ENCODE results near the gene XKR8.
A peak's percentile ranks its signal among the peaks of the same experiment; 100 is the strongest.

The XKR8 gene

GRCh38 chr1:27931184-27931583 lies 28.6 kb upstream of the XKR8 start:
- H2AK5ac ChIP-seq (ENCODE audit: low read length) = no peak overlapping the region
- no peak overlapping the region for H3K9ac ChIP-seq (ENCODE audit: low read length)
- no peak overlapping the region for H3K23ac ChIP-seq (ENCODE audit: low read length)
- no peak overlapping the region for H2BK5ac ChIP-seq (ENCODE audit: low read length)
- H3K79me2 ChIP-seq (ENCODE audit: control insufficient read depth, insufficient read depth, low read length) = no peaks in the 10 kb centered on the region
- H3K4me2 ChIP-seq (ENCODE audit: low read length) = no peak overlapping the region
- H3K27me3 ChIP-seq (ENCODE audit: insufficient read depth, low read length, poor library complexity) = no peaks in the 10 kb centered on the region
- no peaks in the 10 kb centered on the region for H3K79me1 ChIP-seq (ENCODE audit: low read length)
- H3K18ac ChIP-seq (ENCODE audit: low read length) = no peak overlapping the region
- H2BK120ac ChIP-seq (ENCODE audit: low read depth, low read length) = no peak overlapping the region
- DNase-seq = no peak
- no peak overlapping the region for H3K56ac ChIP-seq (ENCODE audit: low read length)
- H3K4me1 ChIP-seq (ENCODE audit: control insufficient read depth, low read depth, low read length) = peaks cover 5% of the 10 kb centered on the region
- H3K27ac ChIP-seq (ENCODE audit: low read depth, low read length) = no peak overlapping the region
- no CpG with 5 or more reads among the region's 6 CpGs for WGBS (ENCODE audit: extremely low coverage, insufficient coverage, low lambda C conversion rate)
- no peak overlapping the region for H2BK15ac ChIP-seq (replicated peaks; ENCODE audit: low read depth)
- H4K5ac ChIP-seq (ENCODE audit: low read length) = no peak overlapping the region
- no peaks in the 10 kb centered on the region for H3K36me3 ChIP-seq (ENCODE audit: control insufficient read depth, insufficient read depth, low read length)
- no peak overlapping the region for H4K8ac ChIP-seq (ENCODE audit: low read depth, low read length)
- no peak overlapping the region for H3K4me3 ChIP-seq (ENCODE audit: low read length)
- no peak overlapping the region for H3K4ac ChIP-seq (ENCODE audit: low read depth, low read length)

- H3K9ac ChIP-seq (ENCODE audit: low read length) = no peak overlapping the region
- no peak for DNase-seq
- WGBS (ENCODE audit: extremely low coverage, insufficient coverage, low lambda C conversion rate) = no CpG with 5 or more reads among the region's 4 CpGs
- H3K36me3 ChIP-seq (ENCODE audit: control insufficient read depth, insufficient read depth, low read length) = no peaks in the 10 kb centered on the region
- no peak overlapping the region for H2AK5ac ChIP-seq (ENCODE audit: low read length)
- H4K5ac ChIP-seq (ENCODE audit: low read length) = no peak overlapping the region
- no peak overlapping the region for H2BK120ac ChIP-seq (ENCODE audit: low read depth, low read length)
- H3K79me1 ChIP-seq (ENCODE audit: low read length) = no peaks in the 10 kb centered on the region
- H3K79me2 ChIP-seq (ENCODE audit: control insufficient read depth, insufficient read depth, low read length) = no peaks in the 10 kb centered on the region
- no peak overlapping the region for H2BK5ac ChIP-seq (ENCODE audit: low read length)
- no peak overlapping the region for H3K23ac ChIP-seq (ENCODE audit: low read length)
- no peak overlapping the region for H3K4me3 ChIP-seq (ENCODE audit: low read length)
- no peak overlapping the region for H3K18ac ChIP-seq (ENCODE audit: low read length)
- H2BK15ac ChIP-seq (replicated peaks; ENCODE audit: low read depth) = no peak overlapping the region
- no peaks in the 10 kb centered on the region for H3K27me3 ChIP-seq (ENCODE audit: insufficient read depth, low read length, poor library complexity)
- no peak overlapping the region for H3K27ac ChIP-seq (ENCODE audit: low read depth, low read length)
- H3K56ac ChIP-seq (ENCODE audit: low read length) = no peak overlapping the region
- H3K4ac ChIP-seq (ENCODE audit: low read depth, low read length) = no peak overlapping the region
- peaks cover 5% of the 10 kb centered on the region for H3K4me1 ChIP-seq (ENCODE audit: control insufficient read depth, low read depth, low read length)
- no peak overlapping the region for H3K4me2 ChIP-seq (ENCODE audit: low read length)
- no peak overlapping the region for H4K8ac ChIP-seq (ENCODE audit: low read depth, low read length)
Observed at GRCh38 chr1:27931759-27932158, 28.0 kb upstream of the XKR8 start.

GRCh38 chr1:27934818-27935549 lies 24.8 kb upstream of the XKR8 start, which contains the start of gene SMPDL3B:
Gene SMPDL3B (plus strand): TSS chr1:27935000. CDS start chr1:27935184, 184 bp downstream.
- no peak within 1 kb of the TSS for H3K4ac ChIP-seq (ENCODE audit: low read depth, low read length)
- H3K4me2 ChIP-seq (ENCODE audit: low read length) = peak within 1 kb of the TSS; percentile 63
- peak within 1 kb of the TSS; percentile 82 for H3K56ac ChIP-seq (ENCODE audit: low read length)
- H3K36me3 ChIP-seq (ENCODE audit: control insufficient read depth, insufficient read depth, low read length) = no peaks in the 10 kb centered on the region
- no peak within 1 kb of the TSS for H4K5ac ChIP-seq (ENCODE audit: low read length)
- H3K9ac ChIP-seq (ENCODE audit: low read length) = peak within 1 kb of the TSS; percentile 71
- no peak within 1 kb of the TSS for H2AK5ac ChIP-seq (ENCODE audit: low read length)
- H2BK5ac ChIP-seq (ENCODE audit: low read length) = no peak within 1 kb of the TSS
- no peak within 1 kb of the TSS for H3K23ac ChIP-seq (ENCODE audit: low read length)
- H3K4me1 ChIP-seq (ENCODE audit: control insufficient read depth, low read depth, low read length) = peaks cover 8% of the 10 kb centered on the region
- peak; percentile 94 for DNase-seq
- no peak within 1 kb of the TSS for H2BK15ac ChIP-seq (replicated peaks; ENCODE audit: low read depth)
- H3K79me2 ChIP-seq (ENCODE audit: control insufficient read depth, insufficient read depth, low read length) = no peaks in the 10 kb centered on the region
- H3K27ac ChIP-seq (ENCODE audit: low read depth, low read length) = peak within 1 kb of the TSS; percentile 13
- no peaks in the 10 kb centered on the region for H3K79me1 ChIP-seq (ENCODE audit: low read length)
- H3K27me3 ChIP-seq (ENCODE audit: insufficient read depth, low read length, poor library complexity) = no peaks in the 10 kb centered on the region
- H3K18ac ChIP-seq (ENCODE audit: low read length) = peak within 1 kb of the TSS; percentile 5
- no peak within 1 kb of the TSS for H2BK120ac ChIP-seq (ENCODE audit: low read depth, low read length)
- peak within 1 kb of the TSS; percentile 22 for H3K4me3 ChIP-seq (ENCODE audit: low read length)
- H4K8ac ChIP-seq (ENCODE audit: low read depth, low read length) = no peak within 1 kb of the TSS
- WGBS (ENCODE audit: extremely low coverage, insufficient coverage, low lambda C conversion rate) = no CpG with 5 or more reads among the region's 16 CpGs

- no peaks in the 10 kb centered on the region for H3K27me3 ChIP-seq (ENCODE audit: insufficient read depth, low read length, poor library complexity)
- H3K79me2 ChIP-seq (ENCODE audit: control insufficient read depth, insufficient read depth, low read length) = no peaks in the 10 kb centered on the region
- H3K18ac ChIP-seq (ENCODE audit: low read length) = no peak overlapping the region
- H3K23ac ChIP-seq (ENCODE audit: low read length) = no peak overlapping the region
- no peak overlapping the region for H2BK120ac ChIP-seq (ENCODE audit: low read depth, low read length)
- no peak overlapping the region for H4K5ac ChIP-seq (ENCODE audit: low read length)
- peak overlapping the region; percentile 9 for H3K9ac ChIP-seq (ENCODE audit: low read length)
- H3K56ac ChIP-seq (ENCODE audit: low read length) = no peak overlapping the region
- H3K36me3 ChIP-seq (ENCODE audit: control insufficient read depth, insufficient read depth, low read length) = no peaks in the 10 kb centered on the region
- WGBS (ENCODE audit: extremely low coverage, insufficient coverage, low lambda C conversion rate) = no CpG with 5 or more reads among the region's 8 CpGs
- no peak overlapping the region for H4K8ac ChIP-seq (ENCODE audit: low read depth, low read length)
- peaks cover 8% of the 10 kb centered on the region for H3K4me1 ChIP-seq (ENCODE audit: control insufficient read depth, low read depth, low read length)
- H2BK15ac ChIP-seq (replicated peaks; ENCODE audit: low read depth) = no peak overlapping the region
- H3K4ac ChIP-seq (ENCODE audit: low read depth, low read length) = no peak overlapping the region
- H3K27ac ChIP-seq (ENCODE audit: low read depth, low read length) = no peak overlapping the region
- no peak overlapping the region for H2AK5ac ChIP-seq (ENCODE audit: low read length)
- H3K4me3 ChIP-seq (ENCODE audit: low read length) = no peak overlapping the region
- H3K4me2 ChIP-seq (ENCODE audit: low read length) = no peak overlapping the region
- no peaks in the 10 kb centered on the region for H3K79me1 ChIP-seq (ENCODE audit: low read length)
- no peak overlapping the region for H2BK5ac ChIP-seq (ENCODE audit: low read length)
- no peak for DNase-seq
Observed at GRCh38 chr1:27935721-27936120, 24.1 kb upstream of the XKR8 start.

GRCh38 chr1:27936370-27936769 lies 23.4 kb upstream of the XKR8 start:
- H3K18ac ChIP-seq (ENCODE audit: low read length) = no peak overlapping the region
- no peaks in the 10 kb centered on the region for H3K27me3 ChIP-seq (ENCODE audit: insufficient read depth, low read length, poor library complexity)
- no peaks in the 10 kb centered on the region for H3K79me1 ChIP-seq (ENCODE audit: low read length)
- peaks cover 8% of the 10 kb centered on the region for H3K4me1 ChIP-seq (ENCODE audit: control insufficient read depth, low read depth, low read length)
- DNase-seq = no peak
- no peak overlapping the region for H2BK5ac ChIP-seq (ENCODE audit: low read length)
- H3K23ac ChIP-seq (ENCODE audit: low read length) = no peak overlapping the region
- no CpG with 5 or more reads among the region's 5 CpGs for WGBS (ENCODE audit: extremely low coverage, insufficient coverage, low lambda C conversion rate)
- no peak overlapping the region for H3K4me2 ChIP-seq (ENCODE audit: low read length)
- H3K36me3 ChIP-seq (ENCODE audit: control insufficient read depth, insufficient read depth, low read length) = no peaks in the 10 kb centered on the region
- no peak overlapping the region for H3K4ac ChIP-seq (ENCODE audit: low read depth, low read length)
- H3K79me2 ChIP-seq (ENCODE audit: control insufficient read depth, insufficient read depth, low read length) = no peaks in the 10 kb centered on the region
- H4K8ac ChIP-seq (ENCODE audit: low read depth, low read length) = no peak overlapping the region
- no peak overlapping the region for H3K4me3 ChIP-seq (ENCODE audit: low read length)
- H3K9ac ChIP-seq (ENCODE audit: low read length) = no peak overlapping the region
- H2BK120ac ChIP-seq (ENCODE audit: low read depth, low read length) = no peak overlapping the region
- H3K56ac ChIP-seq (ENCODE audit: low read length) = no peak overlapping the region
- no peak overlapping the region for H3K27ac ChIP-seq (ENCODE audit: low read depth, low read length)
- no peak overlapping the region for H4K5ac ChIP-seq (ENCODE audit: low read length)
- no peak overlapping the region for H2BK15ac ChIP-seq (replicated peaks; ENCODE audit: low read depth)
- H2AK5ac ChIP-seq (ENCODE audit: low read length) = no peak overlapping the region

GRCh38 chr1:27937524-27937836 lies 22.3 kb upstream of the XKR8 start:
- no peak overlapping the region for H3K4me2 ChIP-seq (ENCODE audit: low read length)
- no peaks in the 10 kb centered on the region for H3K79me1 ChIP-seq (ENCODE audit: low read length)
- no peak overlapping the region for H2BK5ac ChIP-seq (ENCODE audit: low read length)
- peak overlapping the region; percentile 25 for H3K56ac ChIP-seq (ENCODE audit: low read length)
- no peaks in the 10 kb centered on the region for H3K27me3 ChIP-seq (ENCODE audit: insufficient read depth, low read length, poor library complexity)
- H3K18ac ChIP-seq (ENCODE audit: low read length) = no peak overlapping the region
- no peak overlapping the region for H3K9ac ChIP-seq (ENCODE audit: low read length)
- no peak overlapping the region for H3K4ac ChIP-seq (ENCODE audit: low read depth, low read length)
- H2AK5ac ChIP-seq (ENCODE audit: low read length) = no peak overlapping the region
- peaks cover 8% of the 10 kb centered on the region for H3K4me1 ChIP-seq (ENCODE audit: control insufficient read depth, low read depth, low read length)
- no peak overlapping the region for H3K27ac ChIP-seq (ENCODE audit: low read depth, low read length)
- H2BK120ac ChIP-seq (ENCODE audit: low read depth, low read length) = no peak overlapping the region
- H3K4me3 ChIP-seq (ENCODE audit: low read length) = no peak overlapping the region
- H3K23ac ChIP-seq (ENCODE audit: low read length) = no peak overlapping the region
- H2BK15ac ChIP-seq (replicated peaks; ENCODE audit: low read depth) = no peak overlapping the region
- no peaks in the 10 kb centered on the region for H3K36me3 ChIP-seq (ENCODE audit: control insufficient read depth, insufficient read depth, low read length)
- H4K8ac ChIP-seq (ENCODE audit: low read depth, low read length) = no peak overlapping the region
- H4K5ac ChIP-seq (ENCODE audit: low read length) = no peak overlapping the region
- WGBS (ENCODE audit: extremely low coverage, insufficient coverage, low lambda C conversion rate) = no CpG with 5 or more reads among the region's 1 CpG
- no peak for DNase-seq
- no peaks in the 10 kb centered on the region for H3K79me2 ChIP-seq (ENCODE audit: control insufficient read depth, insufficient read depth, low read length)

All from mesendoderm (in vitro differentiated cells).